Karpas-422 (cell line): ENCODE measurements around the gene RP2. TPM values are rescaled to one million over a fixed set of nuclear protein-coding genes. Genes with fewer than 3 reads are reported as not detected.

Experiments
- DNase-seq: peaks from one replicate; pipeline ENCODE4 v3.0.0-alpha.2; 2015
- H2AFZ ChIP-seq: fragments of 200-600 bp; sonication (generic); 2 replicates; pipeline ENCODE4 v1.6.1; 2014; ENCODE audit warnings: antibody characterized with exemption, low read length, mixed read lengths
- H3K27ac ChIP-seq: fragments of 200-600 bp; sonication (generic); 2 replicates; pipeline ENCODE4 v1.5.1; 2014; ENCODE audit warnings: mild to moderate bottlenecking, low read length, moderate library complexity
- H3K27me3 ChIP-seq: fragments of 200-600 bp; sonication (generic); 2 replicates; pipeline ENCODE4 v1.6.1; 2014; ENCODE audit warnings: low read length, mixed read lengths
- H3K36me3 ChIP-seq: fragments of 200-600 bp; sonication (generic); 2 replicates; pipeline ENCODE4 v1.6.1; 2014; ENCODE audit warnings: low read length, mixed read lengths; ENCODE audit not compliant: insufficient read depth
- H3K4me1 ChIP-seq: fragments of 200-600 bp; sonication (generic); 2 replicates; pipeline ENCODE4 v1.6.1; 2014; ENCODE audit warnings: mild to moderate bottlenecking, low read length, mixed read lengths
- H3K4me2 ChIP-seq: fragments of 200-600 bp; sonication (generic); 2 replicates; pipeline ENCODE4 v1.6.1; 2014; ENCODE audit warnings: low read length, low read depth, mild to moderate bottlenecking; ENCODE audit not compliant: poor library complexity, severe bottlenecking
- H3K4me3 ChIP-seq: fragments of 200-600 bp; sonication (generic); 2 replicates; pipeline ENCODE4 v1.5.1; 2014; ENCODE audit warnings: mild to moderate bottlenecking, antibody characterized with exemption, low read length, mixed read lengths
- H3K79me2 ChIP-seq: fragments of 200-600 bp; sonication (generic); 2 replicates; pipeline ENCODE4 v1.6.1; 2014; ENCODE audit warnings: mild to moderate bottlenecking, low read length, mixed read lengths
- H3K9ac ChIP-seq: fragments of 200-600 bp; sonication (generic); 2 replicates; pipeline ENCODE4 v1.6.0; 2014; ENCODE audit warnings: low read length
- H3K9me2 ChIP-seq: fragments of 200-600 bp; sonication (generic), shearing (Covaris generic); replicated peaks from 2 replicates; pipeline ENCODE4 v1.6.0; 2014; ENCODE audit warnings: mild to moderate bottlenecking, low read length, moderate library complexity; ENCODE audit not compliant: insufficient read depth
- H3K9me3 ChIP-seq: fragments of 300-700, 200-600 bp; sonication (generic); 2 replicates; pipeline ENCODE4 v1.6.1; 2014; ENCODE audit warnings: low read length, mixed read lengths
- H4K20me1 ChIP-seq: fragments of 200-600 bp; sonication (generic); 2 replicates; pipeline ENCODE4 v1.6.1; 2014; ENCODE audit warnings: mild to moderate bottlenecking, antibody characterized with exemption, low read length, low read depth; ENCODE audit not compliant: insufficient read depth
- total RNA-seq: library from RNA; depleted of rRNA; stranded (reverse); fragments of >200 nt; shearing (Covaris generic); gene quantifications from 2 replicates; pipeline ENCODE4 v1.2.3, GENCODE V29; 2014; ENCODE audit warnings: low replicate concordance

Gene RP2
- total RNA-seq, 1 experiment from 2014 or later, result 17.0 TPM

- Histone ChIP-seq H4K20me1 (no peaks in the 10 kb centered on the region), H3K9me3 (no peaks in the 10 kb centered on the region), H3K9ac (no peak overlapping the region), H3K9me2 (no peaks in the 10 kb centered on the region), H2AFZ (no peak overlapping the region), H3K36me3 (no peaks in the 10 kb centered on the region), H3K27me3 (no peaks in the 10 kb centered on the region), H3K4me3 (no peak overlapping the region), H3K4me1 (no peaks in the 10 kb centered on the region), H3K79me2 (no peaks in the 10 kb centered on the region), H3K27ac (no peak overlapping the region), H3K4me2 (no peak overlapping the region)
- DNase-seq, result no peak
Measured at GRCh38 chrX:46805270-46805669, 31.6 kb upstream of the RP2 start.

GRCh38 chrX:46811121-46811520 is 25.7 kb upstream of the RP2 start:
- H3K27me3 ChIP-seq, result no peaks in the 10 kb centered on the region
- no peaks in the 10 kb centered on the region for H3K9me2 ChIP-seq
- H3K4me3 ChIP-seq, result no peak overlapping the region
- H3K9me3 ChIP-seq, result no peaks in the 10 kb centered on the region
- H3K9ac ChIP-seq, result no peak overlapping the region
- H3K4me2 ChIP-seq, result no peak overlapping the region
- H3K27ac ChIP-seq, result no peak overlapping the region
- no peaks in the 10 kb centered on the region for H3K79me2 ChIP-seq
- no peaks in the 10 kb centered on the region for H3K36me3 ChIP-seq
- H3K4me1 ChIP-seq, result no peaks in the 10 kb centered on the region
- H2AFZ ChIP-seq, result no peak overlapping the region
- DNase-seq, result no peak
- H4K20me1 ChIP-seq, result no peaks in the 10 kb centered on the region

DNA sequence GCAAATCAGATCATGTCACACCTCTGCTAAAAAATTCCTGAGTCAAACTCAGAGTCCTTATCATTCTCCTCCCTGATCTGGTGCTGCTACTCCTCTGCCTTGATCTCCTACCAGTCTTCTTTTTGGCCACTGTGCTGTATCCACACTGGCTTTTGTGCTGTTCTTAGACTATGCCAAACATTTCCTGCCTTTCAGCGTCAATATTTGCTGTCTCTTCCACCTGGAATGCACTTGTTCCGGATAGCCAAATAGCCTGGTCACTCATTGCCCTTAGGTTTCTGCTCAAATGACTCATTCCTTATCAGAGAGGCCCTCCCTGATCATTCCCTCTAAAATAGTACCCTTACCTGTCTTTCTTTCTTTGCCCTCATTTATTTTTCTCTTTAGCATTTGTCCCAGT is 24.4 kb upstream of the RP2 start:
- Histone ChIP-seq H3K4me1 (no peaks in the 10 kb centered on the region), H3K9me3 (no peaks in the 10 kb centered on the region), H3K79me2 (no peaks in the 10 kb centered on the region), H4K20me1 (no peaks in the 10 kb centered on the region), H2AFZ (no peak overlapping the region), H3K4me3 (no peak overlapping the region), H3K27ac (no peak overlapping the region), H3K4me2 (no peak overlapping the region), H3K36me3 (no peaks in the 10 kb centered on the region), H3K9ac (no peak overlapping the region), H3K9me2 (no peaks in the 10 kb centered on the region), H3K27me3 (no peaks in the 10 kb centered on the region)
- no peak for DNase-seq

DNA sequence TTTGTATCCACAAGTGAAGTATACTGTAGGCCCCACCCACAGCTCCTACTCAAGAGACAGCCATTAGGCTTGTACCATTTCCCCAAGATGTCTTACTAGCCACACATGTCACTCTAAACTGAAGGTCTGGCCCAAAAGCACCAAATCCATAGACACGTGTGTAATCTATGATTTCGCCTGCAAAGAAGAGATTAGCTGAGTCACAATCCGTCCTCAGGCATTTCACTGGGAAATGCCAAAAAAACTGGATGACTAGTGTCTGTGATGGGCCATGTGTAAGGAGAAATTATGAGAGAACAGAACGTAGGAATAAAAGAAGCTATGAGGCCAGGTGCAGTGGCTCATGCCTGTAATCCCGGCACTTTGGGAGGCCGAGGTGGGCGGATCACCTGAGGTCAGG is 21.9 kb upstream of the RP2 start:
- no peaks in the 10 kb centered on the region for H3K4me1 ChIP-seq
- no peak overlapping the region for H3K9ac ChIP-seq
- H2AFZ ChIP-seq, result no peak overlapping the region
- no peaks in the 10 kb centered on the region for H3K27me3 ChIP-seq
- no peak overlapping the region for H3K4me2 ChIP-seq
- no peaks in the 10 kb centered on the region for H3K79me2 ChIP-seq
- no peaks in the 10 kb centered on the region for H3K9me3 ChIP-seq
- H3K9me2 ChIP-seq, result no peaks in the 10 kb centered on the region
- no peak overlapping the region for H3K27ac ChIP-seq
- no peak for DNase-seq
- H4K20me1 ChIP-seq, result no peaks in the 10 kb centered on the region
- H3K4me3 ChIP-seq, result no peak overlapping the region
- H3K36me3 ChIP-seq, result no peaks in the 10 kb centered on the region

DNA sequence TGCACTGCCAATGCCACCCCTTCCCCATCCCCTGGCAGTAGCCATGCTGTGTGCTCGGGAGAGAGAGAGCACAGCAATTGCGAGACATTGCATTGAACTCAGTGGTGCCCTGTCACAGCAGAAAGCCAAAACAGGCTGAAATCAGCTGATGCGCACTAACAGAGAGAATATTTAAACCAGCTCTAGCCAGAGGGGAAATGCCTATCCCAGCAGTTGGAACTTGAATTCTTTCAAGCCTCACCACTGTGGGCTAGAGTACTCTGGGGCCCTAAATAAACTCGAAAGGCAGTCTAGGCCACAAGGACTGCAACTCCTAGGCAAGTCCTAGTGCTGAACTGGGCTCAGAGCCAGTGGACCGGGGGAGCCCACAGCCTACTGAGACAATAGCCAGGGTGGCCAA is 17.7 kb upstream of the RP2 start:
- H3K27ac ChIP-seq, result no peak overlapping the region
- H3K9ac ChIP-seq, result no peak overlapping the region
- H3K4me2 ChIP-seq, result no peak overlapping the region
- no peaks in the 10 kb centered on the region for H3K79me2 ChIP-seq
- no peaks in the 10 kb centered on the region for H3K27me3 ChIP-seq
- H3K9me2 ChIP-seq, result no peaks in the 10 kb centered on the region
- H3K4me1 ChIP-seq, result no peaks in the 10 kb centered on the region
- no peak overlapping the region for H2AFZ ChIP-seq
- no peak for DNase-seq
- no peaks in the 10 kb centered on the region for H3K36me3 ChIP-seq
- no peaks in the 10 kb centered on the region for H3K9me3 ChIP-seq
- no peaks in the 10 kb centered on the region for H4K20me1 ChIP-seq
- H3K4me3 ChIP-seq, result no peak overlapping the region

- H3K9ac ChIP-seq, result no peak overlapping the region
- H2AFZ ChIP-seq, result no peak overlapping the region
- no peak overlapping the region for H3K4me2 ChIP-seq
- H3K27ac ChIP-seq, result no peak overlapping the region
- H3K36me3 ChIP-seq, result no peaks in the 10 kb centered on the region
- no peaks in the 10 kb centered on the region for H4K20me1 ChIP-seq
- no peak for DNase-seq
- H3K4me1 ChIP-seq, result no peaks in the 10 kb centered on the region
- H3K9me2 ChIP-seq, result no peaks in the 10 kb centered on the region
- no peaks in the 10 kb centered on the region for H3K79me2 ChIP-seq
- H3K9me3 ChIP-seq, result no peaks in the 10 kb centered on the region
- H3K27me3 ChIP-seq, result no peaks in the 10 kb centered on the region
- no peak overlapping the region for H3K4me3 ChIP-seq
Measured at GRCh38 chrX:46820391-46821100, 16.3 kb upstream of the RP2 start.

DNA sequence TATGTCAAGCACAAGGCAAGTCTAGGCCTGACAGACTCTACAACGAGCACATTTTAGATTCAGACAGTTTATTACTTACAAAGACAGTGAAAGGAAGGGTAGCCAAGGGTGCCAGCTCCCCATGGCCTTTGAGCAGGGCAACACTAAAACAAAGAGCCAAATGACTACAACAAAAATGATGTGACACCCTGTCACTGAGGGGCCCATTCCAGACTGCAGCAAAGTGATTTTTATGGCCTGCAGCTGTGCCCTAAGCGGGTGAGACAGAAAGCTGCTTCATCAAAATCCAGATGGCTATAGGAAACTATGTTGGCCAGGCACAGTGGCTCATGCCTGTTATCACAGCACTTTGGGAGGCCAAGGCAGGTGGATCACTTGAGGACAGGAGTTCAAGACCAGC is 13.4 kb upstream of the RP2 start:
- Histone ChIP-seq H3K9ac (no peak overlapping the region), H3K79me2 (no peaks in the 10 kb centered on the region), H3K9me2 (no peaks in the 10 kb centered on the region), H3K4me3 (no peak overlapping the region), H3K4me1 (no peaks in the 10 kb centered on the region), H3K27me3 (no peaks in the 10 kb centered on the region), H4K20me1 (no peaks in the 10 kb centered on the region), H3K9me3 (no peaks in the 10 kb centered on the region), H2AFZ (no peak overlapping the region), H3K4me2 (no peak overlapping the region), H3K36me3 (no peaks in the 10 kb centered on the region), H3K27ac (no peak overlapping the region)
- no peak for DNase-seq

DNA sequence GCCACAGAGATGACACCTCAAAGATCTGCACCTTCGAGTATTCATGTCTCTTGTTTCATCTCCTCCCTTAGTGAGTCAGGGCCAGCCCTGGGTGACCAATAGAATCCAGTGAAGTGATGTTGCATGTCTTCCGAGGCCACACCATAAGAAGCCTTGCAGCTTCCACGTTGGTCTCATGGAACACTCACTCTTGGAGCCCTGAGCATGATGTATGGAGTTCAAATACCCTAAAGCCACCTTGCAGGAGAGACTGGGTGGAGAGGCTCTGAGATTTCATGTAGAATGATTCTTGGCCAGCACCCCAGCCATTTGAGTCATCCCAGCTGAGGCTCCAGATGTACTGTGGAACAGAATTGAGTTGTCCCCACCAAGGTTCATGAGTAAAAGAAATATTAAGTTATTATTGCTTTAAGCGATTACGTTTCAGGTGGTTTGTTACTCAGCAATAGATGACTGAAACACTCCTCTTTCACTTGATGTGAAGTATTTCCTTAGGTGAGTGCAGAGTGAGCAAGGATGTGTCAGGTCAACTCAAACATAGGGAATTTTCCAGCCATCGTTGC is 5.0 kb upstream of the RP2 start:
- H3K9me3 ChIP-seq, result no peaks in the 10 kb centered on the region
- no peak overlapping the region for H3K9ac ChIP-seq
- no peak for DNase-seq
- no peak overlapping the region for H3K27ac ChIP-seq
- H4K20me1 ChIP-seq, result no peaks in the 10 kb centered on the region
- H3K79me2 ChIP-seq, result no peaks in the 10 kb centered on the region; the same call in 1 of the 2 replicates
- H3K4me2 ChIP-seq, result no peak overlapping the region
- H3K27me3 ChIP-seq, result no peaks in the 10 kb centered on the region
- H3K36me3 ChIP-seq, result no peaks in the 10 kb centered on the region
- H2AFZ ChIP-seq, result no peak overlapping the region
- peaks cover 12% of the 10 kb centered on the region for H3K4me1 ChIP-seq
- H3K9me2 ChIP-seq, result no peaks in the 10 kb centered on the region
- no peak overlapping the region for H3K4me3 ChIP-seq
